AG04449 (cell line): Measurements from ENCODE around the gene MAP3K4.

Experiments
- CTCF ChIA-PET: fragments of 350-600 bp; formaldehyde crosslinking; extraction: SDS; loops from one replicate; lab custom pipeline; 2021; ENCODE audit warnings: antibody characterized with exemption; lab: Yijun Ruan, JAX
- POLR2A ChIA-PET: fragments of 400-600, 350-600 bp; formaldehyde crosslinking; extraction: SDS; loops from one replicate; lab custom pipeline; 2020; ENCODE audit warnings: antibody characterized with exemption, inconsistent platforms; lab: Yijun Ruan, JAX
- DNase-seq: peaks from one replicate; pipeline ENCODE4 v3.0.0-alpha.2; 2010; ENCODE audit warnings: low read depth, low spot score
- H3K4me3 ChIP-seq: 2 replicates; pipeline ENCODE4 v1.5.1; 2011; ENCODE audit warnings: low read depth, mild to moderate bottlenecking, control low read depth, low read length
- CTCF ChIP-seq: IDR thresholded peaks from one replicate; pipeline ENCODE4 v1.5.1; 2011; ENCODE audit warnings: mild to moderate bottlenecking, moderate library complexity, low read length, control low read depth, inconsistent platforms; ENCODE audit not compliant: insufficient read depth; ENCODE audit errors: missing control alignments

MAP3K4 gene

GRCh38 chr6:161033667-161034066 lies 42.1 kb downstream of the MAP3K4 start:
- ChIA-PET CTCF (interaction anchor here (1.5 kb wide), 1 partner anchor 63 kb away, joined by 3 read pairs; no protein-coding TSS in a partner anchor), POLR2A (interaction anchor here (1.1 kb wide), 1 partner anchor 41 kb away, joined by 3 read pairs; the partner anchor contains the start of gene MAP3K4)
- DNase-seq, result no peak
- TF ChIP-seq CTCF, result no peak
- no peak overlapping the region for H3K4me3 ChIP-seq

GRCh38 chr6:161035182-161035980 lies 43.8 kb downstream of the MAP3K4 start:
- no peak for TF ChIP-seq CTCF
- ChIA-PET POLR2A (interaction anchor here (0.7 kb wide), 1 partner anchor 180 kb away, joined by 3 read pairs; no protein-coding TSS in a partner anchor), CTCF (no interaction called here)
- DNase-seq, result no peak
- H3K4me3 ChIP-seq, result no peak overlapping the region

- ChIA-PET POLR2A (no interaction called here), CTCF (interaction anchor here (0.8 kb wide), 1 partner anchor 8 kb away, joined by 3 read pairs; no protein-coding TSS in a partner anchor)
- no peak overlapping the region for H3K4me3 ChIP-seq
- DNase-seq, result no peak
- no peak for TF ChIP-seq CTCF
Observed at GRCh38 chr6:161035981-161036263, 44.4 kb downstream of the MAP3K4 start.

- no peak for TF ChIP-seq CTCF
- DNase-seq, result no peak
- CTCF ChIA-PET, result interaction anchor here (0.8 to 1.1 kb wide), 2 partner anchors 63 to 333 kb away, joined by 3 read pairs; no protein-coding TSS in a partner anchor
- H3K4me3 ChIP-seq, result no peak overlapping the region
- POLR2A ChIA-PET, result interaction anchor here (0.7 to 1.6 kb wide), 5 partner anchors 8 to 208 kb away, joined by 3 to 8 read pairs (median 3); no protein-coding TSS in a partner anchor
Observed at GRCh38 chr6:161037873-161038228, 46.3 kb downstream of the MAP3K4 start.

- CTCF ChIA-PET, result interaction anchor here (0.9 to 1.5 kb wide), 4 partner anchors 9 to 335 kb away, joined by 3 to 4 read pairs (median 4); no protein-coding TSS in a partner anchor
- peak; percentile 40 for TF ChIP-seq CTCF
- POLR2A ChIA-PET, result interaction anchor here (0.7 to 1.6 kb wide), 6 partner anchors 9 to 208 kb away, joined by 3 to 8 read pairs (median 3); no protein-coding TSS in a partner anchor
- H3K4me3 ChIP-seq, result no peak overlapping the region
- peak; percentile 86 for DNase-seq
Observed at GRCh38 chr6:161038229-161039031, 46.9 kb downstream of the MAP3K4 start.
